ENCODE data around the gene SECTM1. TPM values are rescaled to one million over a fixed set of nuclear protein-coding genes. Genes with fewer than 3 reads are reported as not detected.

SECTM1 gene
- total RNA-seq, 4 donors from 2014 or later: 3.3 to 9.5 (median 5.6) TPM

GRCh38 chr17:82282239-82283207 lies 51.0 kb downstream of the SECTM1 start:
- Histone ChIP-seq H3K9me3 (no peaks in the 10 kb centered on the region), H3K27ac (no peak overlapping the region), H3K36me3 (no peaks in the 10 kb centered on the region), H3K4me3 (no peak overlapping the region), H3K4me1 (peaks cover 1 to 3% of the 10 kb centered on the region in 2 donors), H3K27me3 (no peaks in the 10 kb centered on the region)
- intact Hi-C loops (cut with DNase I; ENCODE audit: low total_unique reads) (no loop called here), in situ Hi-C loops (cut with MboI; ENCODE audit: low sequenced_read_pairs in 4 of 4) (no loop called here)
- DNase-seq (no peak), ATAC-seq (no peak)
- no peak for TF ChIP-seq CTCF (IDR thresholded peaks at IDR 0.05 in 4 of 5, conservative IDR thresholded peaks at IDR 0.05 in 1 of 5)
- no peak for TF ChIP-seq POLR2A (IDR thresholded peaks at IDR 0.05)

- H3K9me3 ChIP-seq: no peaks in the 10 kb centered on the region
- H3K27ac ChIP-seq: no peak overlapping the region
- no peaks in the 10 kb centered on the region for H3K27me3 ChIP-seq
- in situ Hi-C loops (cut with MboI; ENCODE audit: low sequenced_read_pairs in 4 of 4) (no loop called here), intact Hi-C loops (cut with DNase I; ENCODE audit: low total_unique reads) (no loop called here)
- no peaks in the 10 kb centered on the region for H3K4me1 ChIP-seq
- no peaks in the 10 kb centered on the region for H3K36me3 ChIP-seq
- no peak overlapping the region for H3K4me3 ChIP-seq
- no peak for ATAC-seq
- DNase-seq: no peak
- no peak for TF ChIP-seq POLR2A (IDR thresholded peaks at IDR 0.05)
These were observed 51.9 kb downstream of the SECTM1 start for GRCh38 chr17:82281502-82282238.

GRCh38 chr17:82281076-82281475 lies 52.5 kb downstream of the SECTM1 start:
- Histone ChIP-seq H3K36me3 (no peaks in the 10 kb centered on the region), H3K4me1 (no peaks in the 10 kb centered on the region), H3K27ac (no peak overlapping the region), H3K9me3 (no peaks in the 10 kb centered on the region), H3K27me3 (no peaks in the 10 kb centered on the region), H3K4me3 (no peak overlapping the region)
- no peak for DNase-seq
- TF ChIP-seq CTCF (IDR thresholded peaks at IDR 0.05 in 4 of 5, conservative IDR thresholded peaks at IDR 0.05 in 1 of 5): no peak
- TF ChIP-seq POLR2A (IDR thresholded peaks at IDR 0.05): no peak
- intact Hi-C loops (cut with DNase I; ENCODE audit: low total_unique reads): no loop called here
- no peak for ATAC-seq
- in situ Hi-C loops (cut with MboI; ENCODE audit: low sequenced_read_pairs in 4 of 4): no loop called here

GRCh38 chr17:82280537-82280936 lies 53.0 kb downstream of the SECTM1 start:
- Histone ChIP-seq H3K27ac (no peak overlapping the region), H3K36me3 (no peaks in the 10 kb centered on the region), H3K4me3 (no peak overlapping the region), H3K9me3 (no peaks in the 10 kb centered on the region), H3K4me1 (no peaks in the 10 kb centered on the region), H3K27me3 (no peaks in the 10 kb centered on the region)
- in situ Hi-C loops (cut with MboI; ENCODE audit: low sequenced_read_pairs in 4 of 4) (no loop called here), intact Hi-C loops (cut with DNase I; ENCODE audit: low total_unique reads) (no loop called here)
- ATAC-seq: no peak
- TF ChIP-seq POLR2A (IDR thresholded peaks at IDR 0.05) (no peak), CTCF (IDR thresholded peaks at IDR 0.05 in 4 of 5, conservative IDR thresholded peaks at IDR 0.05 in 1 of 5) (no peak)
- DNase-seq: no peak

- no peak for TF ChIP-seq CTCF (IDR thresholded peaks at IDR 0.05 in 4 of 5, conservative IDR thresholded peaks at IDR 0.05 in 1 of 5)
- TF ChIP-seq POLR2A (IDR thresholded peaks at IDR 0.05): no peak
- intact Hi-C loops (cut with DNase I; ENCODE audit: low total_unique reads) (no loop called here), in situ Hi-C loops (cut with MboI; ENCODE audit: low sequenced_read_pairs in 4 of 4) (no loop called here)
- Histone ChIP-seq H3K4me3 (no peak overlapping the region), H3K4me1 (peaks cover 6% of the 10 kb centered on the region in 2 donors), H3K9me3 (no peaks in the 10 kb centered on the region), H3K27me3 (no peaks in the 10 kb centered on the region), H3K36me3 (no peaks in the 10 kb centered on the region), H3K27ac (no peak overlapping the region)
- ATAC-seq: no peak
- DNase-seq: no peak
These were observed 54.7 kb downstream of the SECTM1 start for GRCh38 chr17:82278786-82279391.

Measured in gastrocnemius medialis (tissue), 4 donors.